ENCODE data around the gene ZBTB42.

The ZBTB42 gene

DNA sequence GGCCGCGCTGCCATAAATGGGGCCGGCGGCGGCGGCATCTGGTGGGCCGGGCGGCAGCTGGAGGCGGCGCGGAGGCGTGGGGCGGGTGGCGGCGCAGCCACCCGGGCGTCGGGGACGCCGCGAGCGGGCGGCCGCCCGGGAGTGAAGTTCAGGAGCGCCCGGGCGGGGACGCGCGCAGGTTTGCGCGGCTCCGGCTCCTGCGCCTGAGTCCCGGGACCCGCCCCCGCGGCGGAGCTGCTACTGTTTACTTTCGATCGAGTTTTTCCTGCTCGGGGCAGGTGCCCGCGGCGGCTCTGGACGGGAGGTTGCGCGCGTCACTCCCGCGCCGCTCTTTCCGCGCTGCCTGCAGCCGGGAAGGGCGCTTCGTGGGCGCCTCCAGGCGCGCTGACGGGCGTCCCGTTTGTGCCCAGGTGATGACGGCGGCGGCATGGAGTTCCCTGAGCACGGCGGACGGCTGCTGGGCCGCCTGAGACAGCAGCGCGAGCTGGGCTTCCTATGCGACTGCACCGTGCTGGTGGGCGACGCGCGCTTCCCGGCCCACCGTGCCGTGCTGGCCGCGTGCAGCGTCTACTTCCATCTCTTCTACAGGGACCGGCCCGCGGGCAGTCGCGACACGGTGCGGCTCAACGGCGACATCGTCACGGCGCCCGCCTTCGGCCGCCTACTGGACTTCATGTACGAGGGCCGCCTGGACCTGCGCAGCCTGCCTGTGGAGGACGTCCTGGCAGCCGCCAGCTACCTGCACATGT is at the start of gene ZBTB42:
ZBTB42 (plus strand) TSS at position 331 of the 749 bp plus-strand sequence; CDS start at position 428, 97 bp downstream.
- peak; percentile 75 for DNase-seq

DNA sequence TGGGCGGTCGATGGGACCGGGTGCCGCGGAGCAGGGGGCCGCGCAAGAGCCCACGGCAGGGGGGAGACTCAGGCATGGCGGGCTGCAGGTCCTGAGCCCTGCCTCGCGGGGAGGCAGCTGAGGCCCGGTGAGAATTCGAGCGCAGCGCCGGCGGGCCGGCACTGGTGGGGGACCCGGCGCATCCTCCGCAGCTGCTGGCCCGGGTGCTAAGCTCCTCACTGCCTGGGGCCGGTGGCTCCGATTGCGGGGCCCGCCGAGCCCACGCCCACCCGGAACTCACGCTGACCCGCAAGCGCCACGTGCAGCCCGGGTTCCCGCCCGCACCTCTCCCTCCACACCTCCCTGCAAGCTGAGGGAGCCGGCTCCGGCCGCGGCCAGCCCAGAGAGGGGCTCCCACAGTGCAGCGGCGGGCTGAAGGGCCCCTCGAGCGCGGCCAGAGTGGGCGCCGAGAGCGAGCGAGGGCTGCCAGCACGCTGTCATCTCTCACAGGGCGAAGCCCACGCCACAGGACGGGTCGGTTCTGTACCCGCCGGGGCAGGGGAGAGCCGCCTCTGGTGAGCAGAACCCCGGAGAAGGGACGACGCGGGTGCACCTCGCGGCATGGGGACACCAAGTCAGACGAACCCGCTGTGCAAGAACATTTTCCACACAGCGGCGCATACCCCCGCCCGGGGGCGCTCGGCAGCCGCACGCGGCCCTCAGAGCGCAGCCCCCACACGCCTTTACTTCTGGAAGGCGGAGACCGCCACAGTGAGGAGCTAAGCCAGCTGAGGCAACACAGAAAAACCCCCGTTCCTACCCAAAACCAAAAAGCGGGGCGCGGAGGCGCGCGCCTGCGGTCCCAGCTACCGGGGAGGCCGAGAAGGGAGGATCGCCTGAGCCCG is 49.1 kb upstream of the ZBTB42 start:
- no peak for DNase-seq

DNA sequence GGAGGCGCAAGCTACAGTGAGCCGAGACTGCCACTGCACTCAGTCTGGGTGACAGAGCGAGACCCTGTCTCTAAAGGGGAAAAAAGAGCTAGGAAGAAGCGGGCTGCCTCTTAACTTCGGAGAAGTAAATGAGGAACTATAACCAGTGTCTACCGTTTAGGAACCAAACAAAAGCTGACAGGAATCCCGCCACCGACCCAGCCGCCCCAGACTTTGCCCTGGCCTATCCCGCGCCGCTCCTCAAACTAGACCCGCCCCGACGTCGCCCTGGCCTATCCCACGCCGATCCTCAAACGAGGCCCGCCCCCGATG is 48.5 kb upstream of the ZBTB42 start:
- no peak for DNase-seq

DNA sequence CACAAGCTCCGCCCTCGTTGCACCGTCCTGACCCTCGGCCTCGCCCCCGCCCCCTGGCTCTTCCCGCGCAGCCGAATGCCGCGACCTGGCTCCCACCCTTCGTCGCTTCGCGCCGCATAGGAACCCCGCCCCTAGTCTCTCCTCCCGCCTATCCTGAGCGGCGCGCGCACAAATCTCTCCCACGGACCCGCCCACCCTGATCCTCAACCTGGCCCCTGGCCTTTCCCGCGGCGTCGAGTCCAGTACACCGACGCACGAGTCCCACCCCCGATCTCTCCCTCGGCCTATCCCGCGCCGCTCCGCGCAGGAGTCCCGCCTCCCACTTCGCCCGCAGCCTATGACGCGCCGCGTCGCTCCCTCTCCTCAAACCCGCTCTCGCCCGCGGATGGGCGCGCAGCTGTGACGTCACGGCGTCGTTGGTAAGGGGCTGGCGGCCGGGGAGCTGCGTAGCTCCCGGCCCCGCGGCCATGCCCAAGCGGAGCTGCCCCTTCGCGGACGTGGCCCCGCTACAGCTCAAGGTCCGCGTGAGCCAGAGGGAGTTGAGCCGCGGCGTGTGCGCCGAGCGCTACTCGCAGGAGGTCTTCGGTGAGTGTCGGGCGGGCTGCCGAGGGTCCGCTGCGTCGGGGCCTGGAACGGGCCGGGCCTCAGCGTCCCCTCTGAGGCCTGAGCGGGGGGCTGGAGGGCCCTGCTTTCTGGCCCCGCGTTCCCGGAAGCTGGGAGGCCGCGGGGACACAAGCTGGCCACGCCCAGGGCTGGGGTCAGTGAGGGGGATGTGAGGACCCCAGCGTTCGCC is 48.0 kb upstream of the ZBTB42 start, which contains the start of gene SIVA1:
SIVA1 (plus strand) TSS at position 413 of the 793 bp plus-strand sequence; CDS start at position 468, 55 bp downstream.
- DNase-seq = peak; percentile 100

DNA sequence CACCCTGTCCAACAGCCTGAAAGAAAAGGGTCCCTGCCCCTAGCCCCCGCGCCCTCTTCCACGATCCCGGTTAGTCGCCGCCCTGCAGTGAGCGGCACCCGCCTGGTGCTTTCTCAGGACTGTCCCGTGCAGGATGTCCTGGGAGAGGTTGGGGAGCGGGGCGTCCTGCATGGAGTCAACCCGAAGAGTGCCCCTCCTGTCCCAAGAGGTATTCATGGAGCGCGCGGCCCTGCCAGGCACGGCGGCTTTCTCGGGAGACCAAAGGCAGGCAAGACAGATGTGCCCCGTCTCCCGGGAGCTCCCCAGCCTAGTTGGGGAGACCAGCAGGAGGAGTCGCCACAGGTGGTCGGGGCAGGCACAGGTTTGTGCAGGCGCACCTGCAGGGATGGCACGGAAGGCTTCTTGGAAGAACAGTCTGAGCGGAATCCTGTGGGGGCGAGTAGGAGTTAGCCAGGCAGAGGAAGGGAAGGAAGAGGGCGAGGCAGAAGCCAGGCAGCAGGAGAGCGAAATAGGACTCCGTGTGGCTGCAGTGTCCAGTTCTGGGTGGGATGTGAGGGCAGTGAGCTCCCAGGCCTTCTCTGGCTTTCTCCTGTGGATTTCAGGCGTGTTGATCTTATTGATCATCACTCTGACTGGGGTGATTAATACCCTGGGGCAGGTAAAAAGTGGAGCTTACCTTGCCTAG is 47.2 kb upstream of the ZBTB42 start:
- no peak for DNase-seq

DNA sequence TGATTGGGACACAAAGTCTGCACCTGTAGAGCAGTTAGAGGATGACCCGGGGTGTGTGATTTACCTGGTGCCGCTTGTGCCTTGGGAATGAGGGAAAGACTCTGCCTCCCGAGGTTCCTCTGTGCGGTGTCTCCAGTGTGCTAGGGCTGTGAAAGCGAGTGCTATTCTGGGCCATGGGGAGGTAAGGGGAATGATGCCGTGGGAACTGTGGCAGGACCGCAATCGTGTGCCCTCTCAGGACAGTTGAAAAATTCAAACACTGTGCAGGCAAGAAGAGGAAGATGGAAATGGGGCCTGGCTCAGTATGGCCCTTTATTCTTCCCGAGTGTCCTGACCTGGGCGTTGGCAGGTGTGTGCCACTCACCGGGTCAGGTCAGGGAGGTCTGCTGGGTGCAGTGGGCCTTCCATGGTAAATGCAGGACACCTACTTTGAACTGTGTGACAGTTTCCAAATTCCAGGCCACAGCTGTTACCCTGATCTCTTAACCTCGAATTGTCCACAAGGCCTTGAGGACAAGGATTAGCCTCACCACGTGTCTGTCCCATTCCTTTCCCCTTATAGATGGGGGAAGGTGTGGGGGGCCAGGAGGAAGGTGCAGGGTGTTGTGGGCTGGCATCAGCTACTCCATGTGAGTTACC is 46.6 kb upstream of the ZBTB42 start:
- DNase-seq = no peak

DNA sequence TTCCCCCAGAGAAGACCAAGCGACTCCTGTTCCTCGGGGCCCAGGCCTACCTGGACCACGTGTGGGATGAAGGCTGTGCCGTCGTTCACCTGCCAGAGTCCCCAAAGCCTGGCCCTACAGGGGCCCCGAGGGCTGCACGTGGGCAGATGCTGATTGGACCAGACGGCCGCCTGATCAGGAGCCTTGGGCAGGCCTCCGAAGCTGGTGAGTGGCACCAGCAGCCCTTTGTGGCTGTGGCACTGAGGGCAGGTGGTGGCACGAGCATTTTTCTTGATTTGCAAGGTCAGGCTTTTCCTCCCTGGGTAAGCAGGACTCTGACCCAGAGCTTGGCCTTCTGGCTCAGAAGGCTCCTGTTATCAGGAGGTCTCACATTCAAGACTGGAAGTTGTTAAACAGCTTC is 45.3 kb upstream of the ZBTB42 start:
- DNase-seq = no peak

DNA sequence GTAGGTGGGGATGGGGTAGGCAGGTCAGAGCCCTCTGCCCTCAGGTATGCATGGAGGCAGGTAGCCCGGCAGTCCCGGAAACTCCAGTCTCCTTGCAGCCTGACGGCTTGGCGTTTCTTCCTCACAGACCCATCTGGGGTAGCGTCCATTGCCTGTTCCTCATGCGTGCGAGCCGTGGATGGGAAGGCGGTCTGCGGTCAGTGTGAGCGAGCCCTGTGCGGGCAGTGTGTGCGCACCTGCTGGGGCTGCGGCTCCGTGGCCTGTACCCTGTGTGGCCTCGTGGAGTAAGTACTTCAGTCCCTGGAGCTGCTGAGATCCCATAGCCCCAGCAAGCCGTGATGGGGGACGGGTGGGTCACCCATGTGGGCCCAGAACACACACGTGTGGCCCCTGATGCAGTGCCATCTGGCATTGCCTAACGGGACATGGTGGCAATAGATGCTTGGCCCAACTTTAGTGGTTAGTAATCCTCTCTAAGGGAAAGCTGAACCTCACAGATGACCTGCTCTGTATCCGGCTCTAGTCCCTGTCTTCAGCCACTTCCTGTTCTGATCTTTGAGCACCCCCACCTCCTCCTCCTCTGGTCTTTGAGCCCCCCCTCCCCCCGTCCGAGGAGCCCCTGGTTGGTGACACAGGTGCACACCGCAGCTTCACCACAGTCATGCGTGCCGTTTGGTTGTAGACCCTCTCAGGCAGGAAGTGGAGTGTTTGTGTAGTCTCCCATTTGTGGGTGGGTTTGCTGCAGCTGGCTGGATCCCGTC is 44.2 kb upstream of the ZBTB42 start:
- no peak for DNase-seq

DNA sequence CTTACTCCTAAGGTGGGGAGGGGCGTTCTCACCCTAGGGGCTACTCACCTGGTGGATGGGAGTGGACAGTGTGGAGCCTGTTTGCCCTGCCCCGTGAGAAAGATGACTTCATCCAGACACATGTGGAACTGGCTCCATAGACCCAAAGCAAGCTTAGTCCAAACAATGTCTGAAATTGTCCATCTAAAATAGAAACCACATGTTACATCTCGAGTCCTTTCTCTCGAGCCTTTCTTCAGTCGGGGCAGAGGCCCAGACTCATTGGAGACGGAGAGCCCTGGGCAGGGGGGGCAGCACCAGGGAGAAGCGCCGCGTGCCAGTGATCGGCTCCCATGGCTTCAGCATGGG is 43.7 kb upstream of the ZBTB42 start:
- DNase-seq = no peak

DNA sequence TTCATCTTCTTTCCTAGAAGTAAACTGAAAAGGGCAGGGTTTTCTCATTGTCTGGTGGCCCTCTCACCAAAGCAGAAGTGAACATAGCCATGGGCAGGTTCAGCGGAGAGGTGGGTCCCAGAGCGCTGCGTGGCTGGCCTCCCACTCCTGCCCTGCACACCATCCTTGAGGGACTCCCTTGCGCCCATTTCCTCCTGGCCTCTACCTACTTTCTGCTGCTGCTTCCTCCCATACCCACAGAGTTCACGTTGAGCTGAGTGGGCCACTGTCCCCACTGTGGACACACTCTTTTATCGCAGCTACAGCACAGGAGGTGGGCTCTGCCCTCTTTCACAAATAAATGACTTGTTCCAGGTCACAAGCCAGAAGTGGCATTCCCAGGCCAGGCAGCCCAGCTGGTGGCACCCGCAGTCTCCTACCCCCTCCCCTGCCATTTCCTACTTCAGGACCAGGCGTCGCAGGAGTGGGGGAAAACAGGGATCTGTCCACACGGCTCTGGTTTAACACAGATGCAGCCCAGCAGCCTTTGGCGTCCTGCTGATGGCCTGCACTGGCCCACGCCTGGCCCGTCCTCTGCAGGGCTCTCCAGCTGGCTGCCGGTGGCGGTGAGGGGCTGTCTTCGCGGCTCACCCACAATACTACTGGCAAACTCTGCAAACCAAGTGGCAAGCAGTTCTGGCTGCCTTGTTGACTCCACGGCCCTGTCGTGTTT is 43.1 kb upstream of the ZBTB42 start:
- DNase-seq = no peak

DNA sequence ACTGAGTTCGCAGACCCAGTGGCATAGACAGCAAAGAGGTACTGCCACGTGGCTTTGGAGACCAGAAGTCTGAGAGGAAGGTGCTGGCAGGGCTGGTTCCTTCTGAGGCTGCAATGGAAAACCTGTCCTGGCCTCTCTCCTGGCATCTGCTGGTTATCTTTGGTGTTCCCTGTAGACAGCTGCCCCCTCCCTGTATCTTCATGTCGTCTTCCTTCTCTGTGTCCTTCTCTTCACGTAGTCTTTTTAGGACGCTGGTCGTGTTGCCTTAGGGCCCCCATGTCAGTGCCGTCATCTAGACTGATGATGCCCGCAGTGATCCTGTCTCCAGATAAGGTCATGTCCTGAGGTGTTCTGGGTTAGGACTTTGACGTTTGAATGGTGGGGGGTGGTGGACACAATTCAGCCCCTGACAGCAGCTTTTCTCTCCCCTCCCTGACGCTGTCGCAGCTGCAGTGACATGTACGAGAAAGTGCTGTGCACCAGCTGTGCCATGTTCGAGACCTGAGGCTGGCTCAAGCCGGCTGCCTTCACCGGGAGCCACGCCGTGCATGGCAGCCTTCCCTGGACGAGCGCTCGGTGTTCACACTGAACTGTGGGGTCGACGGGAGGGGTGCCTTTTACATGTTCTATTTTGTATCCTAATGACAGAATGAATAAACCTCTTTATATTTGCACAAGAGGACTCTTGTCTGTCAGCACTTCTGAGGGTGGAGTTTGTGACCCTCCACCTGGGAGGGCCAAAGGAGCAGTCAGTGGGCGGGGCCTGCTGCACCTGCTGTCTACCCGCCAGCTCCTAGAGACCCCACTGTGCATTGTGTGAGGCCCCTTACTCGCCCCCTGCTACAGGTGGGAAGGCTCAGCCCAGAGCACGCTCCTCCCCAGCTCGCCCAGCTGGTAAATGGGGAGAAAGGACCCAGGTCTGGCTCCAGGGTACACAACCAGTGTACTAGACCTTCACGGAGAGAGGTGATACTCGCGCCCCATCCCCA is 41.6 kb upstream of the ZBTB42 start:
- DNase-seq = peak; percentile 53

DNA sequence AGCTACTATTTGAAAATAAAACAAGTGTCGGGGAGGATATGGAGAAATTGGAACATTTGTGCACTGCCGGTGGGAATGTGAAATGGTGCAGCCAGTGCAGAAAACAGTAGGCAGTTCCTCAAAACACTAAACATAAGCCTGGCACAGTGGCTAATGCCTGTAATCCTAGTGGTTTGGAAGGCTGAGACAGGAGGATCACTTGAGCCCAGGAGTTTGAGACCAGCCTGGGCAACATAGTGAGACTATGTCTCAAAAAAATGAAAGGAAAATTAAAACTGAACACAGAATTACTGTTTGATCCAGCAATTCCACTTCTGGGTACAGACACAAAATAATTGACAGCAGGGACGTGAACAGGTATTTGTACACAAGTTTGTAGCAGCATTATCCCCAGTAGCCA is 35.4 kb upstream of the ZBTB42 start:
- no peak for DNase-seq

DNA sequence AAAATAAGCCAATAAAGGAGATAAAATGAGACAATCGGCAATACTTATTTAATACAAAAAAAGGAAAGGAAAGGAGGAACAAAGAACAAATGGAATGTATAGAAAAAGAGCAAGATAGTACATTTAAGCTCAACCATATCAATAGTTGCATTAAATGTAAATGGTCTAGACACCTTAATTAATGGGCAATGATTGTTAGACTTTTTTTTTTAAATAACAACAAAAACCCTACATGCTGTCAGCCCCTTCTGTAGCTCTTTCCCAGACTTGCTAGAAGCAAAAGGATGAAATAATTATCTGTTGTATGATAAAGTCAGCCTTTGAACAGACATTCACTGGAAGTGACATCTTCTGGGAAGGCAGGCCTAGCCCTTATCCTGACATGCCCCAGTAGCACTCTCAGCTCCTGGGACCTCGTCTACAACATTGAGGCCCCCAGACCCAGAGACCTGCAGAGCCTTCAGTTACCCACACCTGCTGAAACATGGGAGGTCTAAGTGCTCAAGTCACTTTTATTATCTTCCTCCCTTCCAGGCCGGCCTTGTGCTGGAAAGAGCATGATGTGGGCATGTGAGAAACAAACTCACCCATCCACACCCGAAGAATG is 34.5 kb upstream of the ZBTB42 start:
- DNase-seq = no peak

DNA sequence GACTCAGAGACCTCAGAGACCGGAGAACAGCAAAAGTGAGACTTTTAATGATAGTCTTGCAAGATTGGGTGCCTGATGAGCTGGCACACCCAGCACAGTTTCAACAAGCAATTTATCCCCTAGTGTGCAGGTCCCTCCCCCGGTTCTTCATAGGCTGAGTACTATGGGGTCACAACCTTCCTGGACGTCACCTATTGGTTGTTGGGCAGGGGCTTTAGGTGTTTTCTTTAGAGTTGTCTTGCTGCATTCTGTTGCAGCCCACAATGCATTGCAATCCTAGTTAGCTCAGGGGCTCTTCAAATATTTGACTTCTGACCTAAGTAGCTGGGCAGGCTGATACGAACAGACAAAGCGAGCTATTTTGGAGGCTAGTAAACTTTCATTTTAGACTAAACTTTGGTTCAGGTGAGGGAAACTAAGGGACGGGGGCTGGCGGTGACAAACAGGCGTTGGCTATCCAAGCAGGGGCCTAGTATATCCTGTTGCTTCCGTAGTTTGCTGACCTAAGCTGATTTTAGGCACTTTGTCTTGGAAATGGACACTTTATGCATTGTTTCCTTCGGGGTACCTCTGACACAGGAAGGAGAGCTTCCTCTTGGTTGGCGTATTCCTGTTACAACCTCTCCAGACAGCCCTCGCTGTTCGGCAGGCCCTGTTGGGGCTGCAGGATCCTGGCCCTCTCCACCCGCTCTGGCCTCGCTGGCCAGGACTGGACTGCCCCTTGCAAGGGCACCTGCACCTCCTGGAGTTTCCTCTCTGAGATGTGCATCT is 33.9 kb upstream of the ZBTB42 start:
- no peak for DNase-seq

DNA sequence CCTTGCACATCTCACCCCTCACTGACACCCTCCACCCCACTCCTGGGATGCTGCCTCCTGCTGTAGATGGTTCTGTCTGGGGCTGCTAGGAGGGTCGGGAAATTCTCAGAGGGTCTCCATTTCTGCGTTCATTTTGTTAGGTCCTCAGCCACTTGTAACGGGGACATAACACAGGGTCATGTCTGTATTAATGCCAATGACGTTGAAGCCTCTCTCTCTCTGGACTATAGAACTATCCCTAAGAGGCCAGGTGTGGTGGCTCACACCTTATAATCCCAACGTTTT is 33.3 kb upstream of the ZBTB42 start:
- DNase-seq = no peak

DNA sequence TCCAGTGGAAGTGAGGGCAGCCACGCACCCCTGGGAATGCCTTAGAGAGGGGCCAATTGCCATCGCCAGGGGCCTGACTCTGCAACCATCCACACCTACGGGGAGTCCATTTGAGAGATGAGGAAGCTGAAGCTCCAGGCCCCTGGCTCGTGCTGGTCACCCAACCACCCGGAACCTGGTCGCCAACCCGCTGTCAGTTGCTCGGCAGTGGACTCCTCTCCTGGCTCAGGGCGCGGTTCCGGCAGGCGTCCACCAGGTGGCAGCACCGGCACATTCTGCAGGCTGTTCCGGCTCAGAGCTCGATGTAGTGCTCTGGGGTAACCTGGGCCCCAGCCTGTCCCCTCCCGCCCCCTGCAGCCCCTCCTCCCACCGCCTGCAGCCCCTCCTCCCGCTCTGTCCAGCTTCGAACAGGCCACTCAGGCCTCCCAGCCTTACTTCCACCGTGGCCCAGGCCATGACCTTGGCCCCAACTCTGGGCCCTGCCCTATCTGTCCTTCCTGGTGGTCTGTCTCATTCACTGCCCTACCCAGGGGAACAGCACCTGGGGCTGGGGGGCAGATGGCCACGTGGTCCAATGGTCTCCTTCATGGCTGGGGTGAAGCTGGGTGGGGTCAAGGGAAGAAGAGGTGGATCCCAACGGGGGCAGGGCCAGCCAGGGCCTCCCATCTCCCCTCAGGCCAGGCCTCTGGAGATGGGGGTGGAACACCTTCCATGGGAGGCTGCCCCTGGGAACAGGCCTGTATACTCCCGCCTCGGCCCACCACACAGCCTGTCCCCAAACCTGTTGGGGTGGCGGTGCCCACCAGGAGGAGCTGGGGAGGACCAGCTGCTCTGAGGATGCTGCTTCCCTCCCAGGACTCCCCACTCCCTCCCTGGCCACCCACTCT is 32.2 kb upstream of the ZBTB42 start:
- DNase-seq = peak; percentile 79

DNA sequence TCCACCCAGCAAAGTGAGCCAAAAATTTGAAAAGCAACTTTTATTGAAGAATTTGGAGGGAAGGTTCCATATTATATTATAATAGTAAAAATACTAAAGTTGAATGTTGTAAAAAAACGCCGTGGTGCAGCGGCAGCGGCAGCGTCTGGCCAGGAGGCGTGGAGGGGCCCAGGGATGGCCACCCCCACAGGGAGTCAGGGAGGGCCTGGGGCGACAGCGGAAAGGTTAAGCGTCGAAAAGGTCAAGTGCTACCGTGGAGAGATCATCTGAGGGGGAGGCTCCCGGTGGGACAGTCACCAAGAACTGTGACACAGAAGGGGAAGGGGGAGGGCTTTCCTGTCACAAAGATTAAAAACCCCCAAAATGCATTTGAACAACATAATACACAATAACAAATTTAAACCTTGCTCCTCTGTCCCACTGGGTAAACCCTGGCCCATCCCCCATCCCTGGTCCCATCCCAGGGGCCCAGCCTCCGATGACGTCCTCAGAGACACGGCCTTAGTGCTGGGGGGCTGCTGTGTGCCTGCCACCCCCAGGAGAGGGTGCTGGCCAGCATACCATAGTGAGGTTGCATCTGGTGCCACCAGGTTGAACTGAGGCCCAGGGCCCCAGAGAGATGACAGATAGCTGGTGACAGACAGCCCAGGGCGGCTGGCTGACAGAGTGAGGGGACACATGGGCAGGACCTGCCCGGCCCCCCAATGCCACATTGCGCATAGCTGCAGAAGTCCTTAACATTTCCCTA is 31.4 kb upstream of the ZBTB42 start:
- no peak for DNase-seq
